Measurements from ENCODE around the gene ABCC11. TPM values are rescaled to one million over a fixed set of nuclear protein-coding genes. Genes with fewer than 3 reads are reported as not detected.

The ABCC11 gene
- total and polyA plus RNA-seq, 2 experiments from 2014 or later = 0.23 to 0.76 TPM

GRCh38 chr16:48220891-48221290, 26.4 kb downstream of the ABCC11 start:
- in situ Hi-C loops (cut with MboI) = no loop called here

GRCh38 chr16:48218473-48218872, 28.9 kb downstream of the ABCC11 start:
- TF ChIP-seq EZH2phosphoT487 (IDR thresholded peaks at IDR 0.05; ENCODE audit: insufficient read depth, low read depth) (no peak), EZH2 (IDR thresholded peaks at IDR 0.05; ENCODE audit: insufficient read depth, poor library complexity, severe bottlenecking) (no peak)
- no peaks in the 10 kb centered on the region for H4K20me1 ChIP-seq (ENCODE audit: insufficient read depth)
- WGBS, 2 experiments (ENCODE audit: low coverage in 1 of 2, low lambda C conversion rate in 2 of 2, missing lambda C conversion rate in 2 of 2) = 53 to 58% methylated on average over 3 of the region's 3 CpGs

More at GRCh38 chr16:48220891-48221290, 26.4 kb downstream of the ABCC11 start:
- Histone ChIP-seq H3K4me2 (ENCODE audit: unreplicated experiment) (no peak overlapping the region), H3K27ac (no peak overlapping the region), H4K20me1 (ENCODE audit: insufficient read depth) (no peaks in the 10 kb centered on the region), H3K9me3 (ENCODE audit: low read depth) (no peaks in the 10 kb centered on the region), H2AFZ (no peak overlapping the region), H3K9ac (no peak overlapping the region), H3K9me2 (ENCODE audit: insufficient read depth) (no peaks in the 10 kb centered on the region), H3K36me3 (ENCODE audit: low read depth) (no peaks in the 10 kb centered on the region), H3K79me2 (ENCODE audit: insufficient read depth) (no peaks in the 10 kb centered on the region), H3K4me3 (no peak overlapping the region), H3F3A (ENCODE audit: insufficient read depth) (no peaks in the 10 kb centered on the region), H3K4me1 (ENCODE audit: insufficient read depth) (0 out of 2 replicates have a peak, but pooled peaks cover 8% of the 10 kb centered on the region), H3K27me3 (replicated peaks; ENCODE audit: insufficient read depth) (no peaks in the 10 kb centered on the region)
- DNase-seq = no peak
- WGBS, 2 experiments (ENCODE audit: low coverage in 1 of 2, low lambda C conversion rate in 2 of 2, missing lambda C conversion rate in 2 of 2) = 25 to 38% methylated on average over 3 of the region's 3 CpGs
- TF ChIP-seq EZH2phosphoT487 (IDR thresholded peaks at IDR 0.05; ENCODE audit: insufficient read depth, low read depth) = no peak

GRCh38 chr16:48217708-48218107, 29.6 kb downstream of the ABCC11 start:
- in situ Hi-C loops (cut with MboI) = no loop called here
- DNase-seq = no peak

More at GRCh38 chr16:48218473-48218872, 28.9 kb downstream of the ABCC11 start:
- Histone ChIP-seq H3K27me3 (replicated peaks; ENCODE audit: insufficient read depth) (0 out of 2 replicates have a peak, but pooled peaks cover 3% of the 10 kb centered on the region), H3K27ac (no peak overlapping the region), H2AFZ (no peak overlapping the region), H3F3A (ENCODE audit: insufficient read depth) (no peaks in the 10 kb centered on the region), H3K4me2 (ENCODE audit: unreplicated experiment) (no peak overlapping the region), H3K4me3 (no peak overlapping the region), H3K9ac (no peak overlapping the region), H3K4me1 (ENCODE audit: insufficient read depth) (no peaks in the 10 kb centered on the region), H3K79me2 (ENCODE audit: insufficient read depth) (no peaks in the 10 kb centered on the region), H3K9me3 (ENCODE audit: low read depth) (no peaks in the 10 kb centered on the region), H3K36me3 (ENCODE audit: low read depth) (no peaks in the 10 kb centered on the region), H3K9me2 (ENCODE audit: insufficient read depth) (no peaks in the 10 kb centered on the region)
- in situ Hi-C loops (cut with MboI) = no loop called here
- no peak for DNase-seq

GRCh38 chr16:48215738-48216137, 31.6 kb downstream of the ABCC11 start:
- Histone ChIP-seq H3F3A (ENCODE audit: insufficient read depth) (no peaks in the 10 kb centered on the region), H3K4me3 (no peak overlapping the region), H4K20me1 (ENCODE audit: insufficient read depth) (no peaks in the 10 kb centered on the region), H3K4me2 (ENCODE audit: unreplicated experiment) (no peak overlapping the region), H3K27ac (no peak overlapping the region), H3K36me3 (ENCODE audit: low read depth) (no peaks in the 10 kb centered on the region), H3K4me1 (ENCODE audit: insufficient read depth) (no peaks in the 10 kb centered on the region), H2AFZ (no peak overlapping the region), H3K9me2 (ENCODE audit: insufficient read depth) (no peaks in the 10 kb centered on the region), H3K79me2 (ENCODE audit: insufficient read depth) (no peaks in the 10 kb centered on the region), H3K27me3 (replicated peaks; ENCODE audit: insufficient read depth) (0 out of 2 replicates have a peak, but pooled peaks cover 3% of the 10 kb centered on the region), H3K9ac (no peak overlapping the region), H3K9me3 (ENCODE audit: low read depth) (no peaks in the 10 kb centered on the region)
- TF ChIP-seq EZH2phosphoT487 (IDR thresholded peaks at IDR 0.05; ENCODE audit: insufficient read depth, low read depth) (no peak), EZH2 (IDR thresholded peaks at IDR 0.05; ENCODE audit: insufficient read depth, poor library complexity, severe bottlenecking) (no peak)
- in situ Hi-C loops (cut with MboI) = no loop called here
- WGBS, 2 experiments (ENCODE audit: low coverage in 1 of 2, low lambda C conversion rate in 2 of 2, missing lambda C conversion rate in 2 of 2) = 42 to 44% methylated on average over 6 of the region's 6 CpGs
- no peak for DNase-seq

More at GRCh38 chr16:48217708-48218107, 29.6 kb downstream of the ABCC11 start:
- H3K9ac ChIP-seq = no peak overlapping the region
- no peaks in the 10 kb centered on the region for H3K9me2 ChIP-seq (ENCODE audit: insufficient read depth)
- no peaks in the 10 kb centered on the region for H3K79me2 ChIP-seq (ENCODE audit: insufficient read depth)
- no peak overlapping the region for H3K4me2 ChIP-seq (ENCODE audit: unreplicated experiment)
- no peak for TF ChIP-seq EZH2 (IDR thresholded peaks at IDR 0.05; ENCODE audit: insufficient read depth, poor library complexity, severe bottlenecking)
- no peak for TF ChIP-seq EZH2phosphoT487 (IDR thresholded peaks at IDR 0.05; ENCODE audit: insufficient read depth, low read depth)
- H3K4me3 ChIP-seq = no peak overlapping the region
- H3K4me1 ChIP-seq (ENCODE audit: insufficient read depth) = no peaks in the 10 kb centered on the region
- no peak overlapping the region for H3K27ac ChIP-seq
- no peaks in the 10 kb centered on the region for H3K36me3 ChIP-seq (ENCODE audit: low read depth)
- H2AFZ ChIP-seq = no peak overlapping the region
- H4K20me1 ChIP-seq (ENCODE audit: insufficient read depth) = no peaks in the 10 kb centered on the region
- 0 out of 2 replicates have a peak, but pooled peaks cover 3% of the 10 kb centered on the region for H3K27me3 ChIP-seq (replicated peaks; ENCODE audit: insufficient read depth)
- 37 to 41% methylated on average over 2 of the region's 2 CpGs for WGBS, 2 experiments (ENCODE audit: low coverage in 1 of 2, low lambda C conversion rate in 2 of 2, missing lambda C conversion rate in 2 of 2)
- H3F3A ChIP-seq (ENCODE audit: insufficient read depth) = no peaks in the 10 kb centered on the region
- no peaks in the 10 kb centered on the region for H3K9me3 ChIP-seq (ENCODE audit: low read depth)

- Histone ChIP-seq H3K27me3 (replicated peaks; ENCODE audit: insufficient read depth) (0 out of 2 replicates have a peak, but pooled peaks cover 3% of the 10 kb centered on the region), H2AFZ (no peak overlapping the region), H3K9me2 (ENCODE audit: insufficient read depth) (no peaks in the 10 kb centered on the region), H3K36me3 (ENCODE audit: low read depth) (no peaks in the 10 kb centered on the region), H3K4me1 (ENCODE audit: insufficient read depth) (no peaks in the 10 kb centered on the region), H3K4me2 (ENCODE audit: unreplicated experiment) (no peak overlapping the region), H4K20me1 (ENCODE audit: insufficient read depth) (no peaks in the 10 kb centered on the region), H3K9me3 (ENCODE audit: low read depth) (no peaks in the 10 kb centered on the region), H3K27ac (no peak overlapping the region), H3K79me2 (ENCODE audit: insufficient read depth) (no peaks in the 10 kb centered on the region), H3K4me3 (no peak overlapping the region), H3K9ac (no peak overlapping the region), H3F3A (ENCODE audit: insufficient read depth) (no peaks in the 10 kb centered on the region)
- in situ Hi-C loops (cut with MboI) = no loop called here
- 68 to 75% methylated on average over 3 of the region's 3 CpGs for WGBS, 2 experiments (ENCODE audit: low coverage in 1 of 2, low lambda C conversion rate in 2 of 2, missing lambda C conversion rate in 2 of 2)
- TF ChIP-seq EZH2phosphoT487 (IDR thresholded peaks at IDR 0.05; ENCODE audit: insufficient read depth, low read depth) (no peak), EZH2 (IDR thresholded peaks at IDR 0.05; ENCODE audit: insufficient read depth, poor library complexity, severe bottlenecking) (no peak)
- DNase-seq = no peak
These were observed 35.3 kb downstream of the ABCC11 start for GRCh38 chr16:48212033-48212432.
